WERI-Rb-1 (cell line): Measurements from ENCODE around the gene IL12A.

Experiments
- DNase-seq: peaks from one replicate; pipeline ENCODE4 v3.0.0-alpha.2; 2020
- H3K27ac ChIP-seq: fragments of 250-450 bp; sonication (Bioruptor Pico); 2 replicates; pipeline ENCODE4 v1.5.1; 2020; ENCODE audit warnings: mild to moderate bottlenecking, moderate library complexity
- H3K27me3 ChIP-seq: fragments of 250-450 bp; sonication (Bioruptor Pico); 2 replicates; pipeline ENCODE4 v1.5.1; 2021; ENCODE audit warnings: mild to moderate bottlenecking, low read depth, moderate library complexity; ENCODE audit not compliant: insufficient read depth, severe bottlenecking
- H3K36me3 ChIP-seq: fragments of 250-450 bp; sonication (Bioruptor Pico); 2 replicates; pipeline ENCODE4 v1.5.1; 2020; ENCODE audit warnings: mild to moderate bottlenecking, moderate library complexity
- H3K4me3 ChIP-seq: 2 replicates; pipeline ENCODE4 v1.5.1; 2011; ENCODE audit warnings: low read depth, mild to moderate bottlenecking, control low read depth, low read length
- H3K9me3 ChIP-seq: fragments of 250-450 bp; sonication (Bioruptor Pico); 2 replicates; pipeline ENCODE4 v1.5.1; 2021; ENCODE audit warnings: mild to moderate bottlenecking, moderate library complexity; ENCODE audit not compliant: severe bottlenecking
- TF ChIP-seq, protein P1 (sequence below): IDR thresholded peaks from 2 replicates; pipeline ENCODE4 v1.5.1; 2011; ENCODE audit warnings: low read depth, mild to moderate bottlenecking, control low read depth, inconsistent platforms, low read length

Gene IL12A

GRCh38 chr3:160001850-160002623 lies 13.4 kb downstream of the IL12A start:
- no peak for DNase-seq
- H3K9me3 ChIP-seq = no peaks in the 10 kb centered on the region
- H3K36me3 ChIP-seq = no peaks in the 10 kb centered on the region
- TF ChIP-seq, protein P1, sequence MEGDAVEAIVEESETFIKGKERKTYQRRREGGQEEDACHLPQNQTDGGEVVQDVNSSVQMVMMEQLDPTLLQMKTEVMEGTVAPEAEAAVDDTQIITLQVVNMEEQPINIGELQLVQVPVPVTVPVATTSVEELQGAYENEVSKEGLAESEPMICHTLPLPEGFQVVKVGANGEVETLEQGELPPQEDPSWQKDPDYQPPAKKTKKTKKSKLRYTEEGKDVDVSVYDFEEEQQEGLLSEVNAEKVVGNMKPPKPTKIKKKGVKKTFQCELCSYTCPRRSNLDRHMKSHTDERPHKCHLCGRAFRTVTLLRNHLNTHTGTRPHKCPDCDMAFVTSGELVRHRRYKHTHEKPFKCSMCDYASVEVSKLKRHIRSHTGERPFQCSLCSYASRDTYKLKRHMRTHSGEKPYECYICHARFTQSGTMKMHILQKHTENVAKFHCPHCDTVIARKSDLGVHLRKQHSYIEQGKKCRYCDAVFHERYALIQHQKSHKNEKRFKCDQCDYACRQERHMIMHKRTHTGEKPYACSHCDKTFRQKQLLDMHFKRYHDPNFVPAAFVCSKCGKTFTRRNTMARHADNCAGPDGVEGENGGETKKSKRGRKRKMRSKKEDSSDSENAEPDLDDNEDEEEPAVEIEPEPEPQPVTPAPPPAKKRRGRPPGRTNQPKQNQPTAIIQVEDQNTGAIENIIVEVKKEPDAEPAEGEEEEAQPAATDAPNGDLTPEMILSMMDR = no peak
- no peak overlapping the region for H3K4me3 ChIP-seq
- H3K27ac ChIP-seq = no peak overlapping the region
- H3K27me3 ChIP-seq = no peaks in the 10 kb centered on the region

GRCh38 chr3:160003520-160004128 lies 15.0 kb downstream of the IL12A start:
- H3K36me3 ChIP-seq = no peaks in the 10 kb centered on the region
- peak; percentile 75 for DNase-seq
- H3K9me3 ChIP-seq = no peaks in the 10 kb centered on the region
- no peak overlapping the region for H3K4me3 ChIP-seq
- no peaks in the 10 kb centered on the region for H3K27me3 ChIP-seq
- no peak overlapping the region for H3K27ac ChIP-seq
- TF ChIP-seq, protein P1 = peak; percentile 76

- Histone ChIP-seq H3K36me3 (no peaks in the 10 kb centered on the region), H3K9me3 (no peaks in the 10 kb centered on the region), H3K27ac (no peak overlapping the region), H3K27me3 (no peaks in the 10 kb centered on the region), H3K4me3 (no peak overlapping the region)
- TF ChIP-seq, protein P1 = no peak
- DNase-seq = no peak
These were observed 16.4 kb downstream of the IL12A start for GRCh38 chr3:160005004-160005403.

- TF ChIP-seq, protein P1 = peak; percentile 80
- no peak overlapping the region for H3K27ac ChIP-seq
- H3K4me3 ChIP-seq = no peak overlapping the region
- no peaks in the 10 kb centered on the region for H3K36me3 ChIP-seq
- H3K9me3 ChIP-seq = no peaks in the 10 kb centered on the region
- no peaks in the 10 kb centered on the region for H3K27me3 ChIP-seq
- DNase-seq = peak; percentile 50
These were observed 17.9 kb downstream of the IL12A start for GRCh38 chr3:160006282-160007163.

GRCh38 chr3:160008961-160009360 lies 20.3 kb downstream of the IL12A start:
- H3K36me3 ChIP-seq = no peaks in the 10 kb centered on the region
- H3K27ac ChIP-seq = no peak overlapping the region
- TF ChIP-seq, protein P1 = no peak
- H3K4me3 ChIP-seq = no peak overlapping the region
- DNase-seq = no peak
- H3K27me3 ChIP-seq = no peaks in the 10 kb centered on the region
- no peaks in the 10 kb centered on the region for H3K9me3 ChIP-seq
